Central memory CD8-positive, alpha-beta T cell (primary cell): ENCODE data around the gene ODAD4.

Source experiments
- ATAC-seq: fragments of 150-1000 bp; cut with Tn5 transposase; replicated peaks from 2 replicates; pipeline ENCODE4 v1.10.0; 2022; ENCODE audit warnings: mild to moderate bottlenecking, moderate FRiP score, moderate number of reproducible peaks; ENCODE audit not compliant: poor library complexity, severe bottlenecking; ENCODE audit errors: extremely low read depth
- DNase-seq, 2 donors: peaks; one replicate each; pipeline ENCODE4 v3.0.0; 2021; ENCODE audit warnings: low spot score in 2 of 2
- H3K27ac Mint-ChIP-seq: one replicate; pipeline ENCODE4 v1.8.0; 2022; ENCODE audit warnings: low read depth, mild to moderate bottlenecking, moderate library complexity, mixed read lengths
- H3K27me3 Mint-ChIP-seq: one replicate; pipeline ENCODE4 v1.8.0; 2022; ENCODE audit warnings: mixed read lengths
- H3K36me3 Mint-ChIP-seq: one replicate; pipeline ENCODE4 v1.8.0; 2022; ENCODE audit warnings: mild to moderate bottlenecking, moderate library complexity, mixed read lengths; ENCODE audit not compliant: insufficient read depth
- H3K4me1 Mint-ChIP-seq: one replicate; pipeline ENCODE4 v1.8.0; 2022; ENCODE audit warnings: mixed read lengths
- H3K4me3 Mint-ChIP-seq: one replicate; pipeline ENCODE4 v1.8.0; 2022; ENCODE audit warnings: mild to moderate bottlenecking, moderate library complexity, mixed read lengths
- H3K9me3 Mint-ChIP-seq: one replicate; pipeline ENCODE4 v1.8.0; 2022; ENCODE audit warnings: mixed read lengths

The ODAD4 gene, protein sequence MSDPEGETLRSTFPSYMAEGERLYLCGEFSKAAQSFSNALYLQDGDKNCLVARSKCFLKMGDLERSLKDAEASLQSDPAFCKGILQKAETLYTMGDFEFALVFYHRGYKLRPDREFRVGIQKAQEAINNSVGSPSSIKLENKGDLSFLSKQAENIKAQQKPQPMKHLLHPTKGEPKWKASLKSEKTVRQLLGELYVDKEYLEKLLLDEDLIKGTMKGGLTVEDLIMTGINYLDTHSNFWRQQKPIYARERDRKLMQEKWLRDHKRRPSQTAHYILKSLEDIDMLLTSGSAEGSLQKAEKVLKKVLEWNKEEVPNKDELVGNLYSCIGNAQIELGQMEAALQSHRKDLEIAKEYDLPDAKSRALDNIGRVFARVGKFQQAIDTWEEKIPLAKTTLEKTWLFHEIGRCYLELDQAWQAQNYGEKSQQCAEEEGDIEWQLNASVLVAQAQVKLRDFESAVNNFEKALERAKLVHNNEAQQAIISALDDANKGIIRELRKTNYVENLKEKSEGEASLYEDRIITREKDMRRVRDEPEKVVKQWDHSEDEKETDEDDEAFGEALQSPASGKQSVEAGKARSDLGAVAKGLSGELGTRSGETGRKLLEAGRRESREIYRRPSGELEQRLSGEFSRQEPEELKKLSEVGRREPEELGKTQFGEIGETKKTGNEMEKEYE

DNA sequence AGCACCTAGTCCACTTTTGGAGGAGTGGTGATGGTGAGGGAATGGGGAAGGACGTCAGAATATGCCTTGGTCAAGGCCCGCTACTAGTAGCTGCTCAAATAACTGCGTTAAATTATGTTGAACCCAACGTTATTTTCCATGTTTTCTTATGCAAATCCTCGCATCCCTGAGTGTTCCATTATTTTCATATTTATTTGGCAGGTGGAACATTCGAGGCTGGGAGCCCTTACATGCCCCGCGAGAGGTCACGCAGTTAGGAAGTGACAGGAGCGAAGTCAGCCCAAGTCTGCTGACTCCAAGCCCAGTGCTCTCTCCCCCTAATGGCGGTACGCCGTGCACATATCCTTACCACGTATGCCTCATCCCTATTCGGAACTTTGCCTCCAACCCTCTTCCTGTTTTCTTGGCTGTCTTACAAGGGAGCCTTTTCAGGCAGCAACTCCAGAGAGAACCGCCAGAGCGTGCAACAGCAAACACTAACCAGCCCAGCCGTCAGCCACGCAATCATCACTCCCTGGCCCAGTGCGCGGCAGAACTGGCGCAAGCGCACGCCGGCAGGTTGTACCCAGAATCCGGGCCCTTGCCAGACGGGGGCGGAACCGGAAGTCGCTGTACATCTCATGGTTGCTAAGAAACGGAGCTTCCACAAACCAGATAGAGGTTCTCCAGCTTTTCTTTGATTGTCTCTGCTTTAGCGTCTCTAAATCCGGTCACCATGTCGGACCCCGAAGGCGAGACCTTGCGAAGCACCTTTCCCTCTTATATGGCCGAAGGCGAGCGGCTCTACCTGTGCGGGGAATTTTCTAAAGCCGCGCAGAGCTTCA lies at the start of gene ODAD4:
ODAD4 (plus strand) TSS at position 609 of the 824 bp plus-strand sequence; CDS start at position 716, 107 bp downstream.
- peaks cover 20% of the 10 kb centered on the region for H3K4me1 Mint-ChIP-seq
- peak; percentile 91 to 95 for DNase-seq
- no peaks in the 10 kb centered on the region for H3K27me3 Mint-ChIP-seq

DNA sequence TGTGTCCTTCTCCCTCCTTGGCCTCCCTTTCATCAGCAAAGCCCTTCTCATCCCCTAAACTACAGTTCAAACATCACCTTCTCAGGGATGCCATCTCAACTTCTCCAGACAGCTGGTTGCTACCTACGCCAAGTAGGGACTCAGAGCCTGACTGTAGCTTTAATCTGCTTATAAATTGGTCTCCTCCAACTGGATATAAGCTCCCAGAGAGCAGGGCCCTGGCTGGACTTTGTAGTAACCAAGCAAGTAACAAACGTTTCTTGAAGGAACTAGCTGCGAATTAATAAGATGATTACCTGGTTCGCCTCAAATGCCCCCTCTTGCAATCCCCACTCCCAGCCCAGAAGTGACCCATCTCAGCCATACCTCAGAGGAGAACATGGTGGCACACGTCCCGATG lies 47.7 kb upstream of the ODAD4 start:
- H3K4me1 Mint-ChIP-seq, result no peaks in the 10 kb centered on the region
- no peaks in the 10 kb centered on the region for H3K27me3 Mint-ChIP-seq
- H3K4me3 Mint-ChIP-seq, result no peak overlapping the region
- H3K27ac Mint-ChIP-seq, result no peak overlapping the region
- H3K9me3 Mint-ChIP-seq, result no peaks in the 10 kb centered on the region
- no peak for ATAC-seq
- no peak for DNase-seq
- H3K36me3 Mint-ChIP-seq, result peaks cover 77% of the 10 kb centered on the region

More for the DNA sequence above, at the start of gene ODAD4:
- H3K27ac Mint-ChIP-seq, result peak within 1 kb of the TSS; percentile 95
- H3K9me3 Mint-ChIP-seq, result no peaks in the 10 kb centered on the region
- ATAC-seq, result peak; percentile 98
- H3K36me3 Mint-ChIP-seq, result peaks cover 12% of the 10 kb centered on the region
- peak within 1 kb of the TSS; percentile 88 for H3K4me3 Mint-ChIP-seq

DNA sequence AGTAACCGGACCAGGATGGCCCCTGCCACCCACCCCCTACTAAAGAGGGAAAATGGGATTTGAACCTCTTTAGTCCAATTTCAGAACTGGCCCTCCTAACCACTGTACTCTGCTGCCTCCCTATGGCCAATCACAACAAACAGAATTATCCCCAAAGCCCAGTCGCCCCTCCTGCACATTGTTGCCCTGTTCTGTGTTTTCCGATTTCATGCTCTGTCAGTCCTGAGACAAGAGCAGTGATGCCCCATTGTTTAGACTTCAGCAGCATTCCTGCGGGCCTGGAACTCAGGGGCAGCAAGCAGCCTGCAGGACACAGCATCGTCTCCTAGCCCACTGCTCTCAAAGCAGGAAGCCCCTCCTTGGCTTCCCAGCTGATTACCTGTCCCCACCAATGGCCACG lies 44.7 kb upstream of the ODAD4 start:
- Mint-ChIP-seq H3K36me3 (peaks cover 80% of the 10 kb centered on the region), H3K27me3 (no peaks in the 10 kb centered on the region), H3K27ac (no peak overlapping the region), H3K4me3 (no peak overlapping the region), H3K4me1 (no peaks in the 10 kb centered on the region), H3K9me3 (no peaks in the 10 kb centered on the region)
- no peak for ATAC-seq
- no peak for DNase-seq

DNA sequence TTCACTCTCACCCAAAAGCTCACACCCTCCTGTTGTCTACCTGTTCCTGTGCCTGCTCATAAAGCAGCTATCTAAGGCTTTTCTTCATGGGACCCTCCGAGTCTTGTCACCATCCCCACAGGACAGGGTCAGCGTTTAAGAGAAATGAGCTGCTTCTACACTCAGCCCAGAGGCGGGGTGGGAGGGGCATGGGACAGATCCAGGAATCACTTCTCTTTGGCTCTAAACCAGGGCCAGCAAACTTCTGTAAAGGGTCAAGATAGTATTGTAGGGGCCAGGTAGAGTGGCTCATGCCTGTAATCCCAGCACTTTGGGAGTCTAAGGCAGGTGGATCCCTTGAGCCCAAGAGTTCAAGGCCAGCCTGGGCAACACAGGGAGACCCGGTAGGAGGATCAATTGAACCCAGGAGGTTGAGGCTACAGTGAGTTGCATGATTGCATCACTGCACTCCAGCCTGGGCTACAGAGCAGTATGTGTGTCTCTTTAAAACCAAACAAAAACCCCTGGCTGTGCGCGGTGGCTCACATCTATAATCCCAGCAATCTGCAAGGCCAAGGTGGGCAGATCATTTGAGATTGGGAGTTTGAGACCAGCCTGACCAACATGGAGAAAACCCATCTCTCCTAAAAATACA lies 42.0 kb upstream of the ODAD4 start:
- H3K36me3 Mint-ChIP-seq, result peaks cover 73% of the 10 kb centered on the region

DNA sequence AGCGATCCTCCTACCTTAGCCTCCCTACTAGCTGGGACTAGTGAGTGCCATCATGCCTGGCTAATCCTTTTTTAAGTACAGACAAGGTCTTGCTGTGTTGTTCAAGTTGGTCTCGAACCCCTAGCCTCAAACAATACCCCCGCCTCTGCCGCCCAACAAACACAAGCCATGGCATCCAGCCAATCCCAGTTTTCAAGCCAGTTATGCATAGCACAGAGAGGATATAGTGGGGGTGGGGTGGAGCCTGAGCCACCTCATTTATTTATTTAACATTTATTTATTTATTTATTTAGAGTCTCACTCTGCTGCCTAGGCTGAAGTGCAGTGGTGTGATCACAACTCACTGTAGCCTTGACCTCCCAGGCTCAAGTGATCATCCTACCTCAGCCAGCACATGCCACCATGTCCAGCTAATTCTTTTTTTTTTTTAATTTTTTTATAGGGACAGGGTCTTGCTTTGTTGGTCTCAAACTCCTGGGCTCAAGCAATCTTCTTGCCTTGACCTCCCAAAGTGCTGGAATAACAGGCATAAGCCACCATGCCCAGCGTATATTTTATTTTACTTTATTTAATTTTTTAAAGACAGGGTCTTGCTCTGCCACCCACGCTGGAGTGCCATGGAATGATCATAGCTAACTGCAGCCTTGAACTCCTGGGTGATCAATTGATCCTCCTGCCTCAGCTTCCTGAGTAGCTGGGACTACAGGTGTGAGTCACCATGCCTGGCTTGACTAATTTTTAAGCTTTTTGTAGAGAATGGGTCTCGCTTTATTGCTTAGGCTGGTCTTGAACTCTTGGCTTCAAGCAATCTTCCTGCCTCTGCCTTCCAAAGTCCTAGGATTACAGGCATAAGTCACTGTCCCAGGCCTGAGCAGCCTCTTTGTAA lies 39.0 kb upstream of the ODAD4 start:
- ATAC-seq, result no peak
- no peak overlapping the region for H3K27ac Mint-ChIP-seq
- H3K4me3 Mint-ChIP-seq, result no peak overlapping the region

More for the DNA sequence above, 42.0 kb upstream of the ODAD4 start:
- no peak for DNase-seq
- no peak overlapping the region for H3K27ac Mint-ChIP-seq
- no peak for ATAC-seq
- H3K9me3 Mint-ChIP-seq, result no peaks in the 10 kb centered on the region
- no peak overlapping the region for H3K4me3 Mint-ChIP-seq
- H3K27me3 Mint-ChIP-seq, result no peaks in the 10 kb centered on the region
- no peaks in the 10 kb centered on the region for H3K4me1 Mint-ChIP-seq

DNA sequence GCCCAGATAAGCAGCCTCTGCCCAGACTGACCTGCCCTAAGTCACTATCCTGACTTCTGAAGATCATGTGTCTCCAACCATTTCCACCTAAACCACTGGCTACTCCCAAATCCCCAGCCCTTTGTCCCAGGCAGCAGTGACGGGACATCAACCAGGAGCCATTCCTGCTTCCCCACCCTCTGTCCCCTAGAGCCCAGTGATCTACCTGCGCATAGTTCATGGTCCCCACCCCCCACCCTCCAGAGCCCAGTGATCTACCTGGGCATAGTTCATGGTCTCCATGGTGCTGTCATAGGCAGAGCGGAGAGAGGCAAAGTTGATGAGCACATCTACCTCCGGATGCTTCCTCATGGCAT lies 38.4 kb upstream of the ODAD4 start:
- H3K27me3 Mint-ChIP-seq, result no peaks in the 10 kb centered on the region
- peaks cover 11% of the 10 kb centered on the region for H3K4me1 Mint-ChIP-seq
- H3K4me3 Mint-ChIP-seq, result no peak overlapping the region
- ATAC-seq (no peak), DNase-seq (no peak)
- H3K27ac Mint-ChIP-seq, result no peak overlapping the region
- peaks cover 64% of the 10 kb centered on the region for H3K36me3 Mint-ChIP-seq
- H3K9me3 Mint-ChIP-seq, result no peaks in the 10 kb centered on the region

More for the DNA sequence above, 39.0 kb upstream of the ODAD4 start:
- peaks cover 63% of the 10 kb centered on the region for H3K36me3 Mint-ChIP-seq
- DNase-seq, result no peak
- H3K27me3 Mint-ChIP-seq, result no peaks in the 10 kb centered on the region
- peaks cover 5% of the 10 kb centered on the region for H3K4me1 Mint-ChIP-seq
- H3K9me3 Mint-ChIP-seq, result no peaks in the 10 kb centered on the region

DNA sequence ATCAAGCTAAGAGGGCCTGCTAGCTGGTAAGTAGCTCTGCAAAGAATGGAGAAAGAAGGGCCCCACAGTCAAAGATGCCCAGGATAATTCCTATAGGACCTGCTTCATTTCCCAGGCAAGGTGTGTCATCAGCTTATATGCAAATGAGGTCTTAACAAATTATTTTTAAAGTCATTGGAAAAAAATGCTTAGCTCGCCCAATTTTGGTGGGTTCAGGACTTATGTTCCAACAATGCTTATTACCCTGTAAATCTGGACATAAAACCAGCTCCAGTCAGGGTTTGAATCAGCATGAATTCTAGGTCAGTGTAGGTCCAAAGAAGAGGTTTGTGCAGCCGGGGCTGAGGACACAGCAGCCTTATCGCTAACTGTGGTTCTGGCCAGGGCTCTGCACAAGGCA lies 37.0 kb upstream of the ODAD4 start:
- H3K27me3 Mint-ChIP-seq, result no peaks in the 10 kb centered on the region
- H3K27ac Mint-ChIP-seq, result no peak overlapping the region
- peaks cover 64% of the 10 kb centered on the region for H3K36me3 Mint-ChIP-seq
- peaks cover 13% of the 10 kb centered on the region for H3K4me1 Mint-ChIP-seq
- no peak for ATAC-seq
- H3K4me3 Mint-ChIP-seq, result no peak overlapping the region
- no peaks in the 10 kb centered on the region for H3K9me3 Mint-ChIP-seq
- DNase-seq, result no peak

DNA sequence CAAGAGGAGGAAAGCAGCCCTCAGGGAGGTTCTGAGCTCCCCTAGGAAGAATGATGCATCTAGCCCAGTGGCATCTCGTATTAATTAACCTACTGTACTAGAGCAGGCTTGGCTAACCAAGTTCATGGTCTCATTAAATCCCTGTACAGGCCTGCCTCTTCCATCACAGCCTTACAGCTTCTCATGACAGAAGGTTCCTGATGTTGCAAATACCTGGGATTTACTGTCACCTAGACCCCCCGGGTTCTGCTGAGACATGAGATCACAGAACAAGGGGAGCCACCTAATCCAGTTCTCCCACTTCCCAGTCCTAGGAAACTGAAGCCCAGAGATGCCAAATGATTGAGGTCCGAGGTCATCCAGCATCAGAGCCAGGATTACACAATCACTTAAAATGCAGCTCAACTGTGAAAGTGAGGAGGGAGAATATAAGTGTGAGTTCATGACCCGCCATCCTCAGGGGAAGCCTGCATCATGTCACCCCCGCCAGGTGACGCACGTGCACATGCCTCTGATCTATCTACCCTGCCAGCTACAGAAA lies 35.6 kb upstream of the ODAD4 start:
- H3K27ac Mint-ChIP-seq, result no peak overlapping the region
- H3K27me3 Mint-ChIP-seq, result no peaks in the 10 kb centered on the region
- ATAC-seq (no peak), DNase-seq (no peak)
- H3K4me1 Mint-ChIP-seq, result peaks cover 13% of the 10 kb centered on the region
- H3K4me3 Mint-ChIP-seq, result no peak overlapping the region
- peaks cover 65% of the 10 kb centered on the region for H3K36me3 Mint-ChIP-seq
- H3K9me3 Mint-ChIP-seq, result no peaks in the 10 kb centered on the region

DNA sequence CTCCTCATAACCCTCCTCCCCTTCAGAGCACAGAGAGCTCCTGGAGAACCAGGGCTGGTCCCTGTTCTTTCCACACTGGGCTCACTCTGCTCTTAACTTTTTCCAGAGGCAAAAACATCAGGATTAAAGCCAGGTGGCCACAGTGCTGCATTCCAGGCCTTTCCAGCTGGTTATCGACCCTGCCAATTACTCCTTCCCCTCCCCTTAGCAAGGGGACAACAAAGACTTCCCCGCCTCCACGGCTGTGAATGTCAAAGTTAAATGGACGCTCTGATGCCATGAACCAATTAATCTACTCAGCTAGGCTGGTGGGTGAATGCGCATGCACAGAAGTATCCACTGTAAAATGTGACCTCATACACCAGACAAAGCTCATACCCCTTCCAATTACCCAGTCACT lies 34.8 kb upstream of the ODAD4 start:
- H3K4me3 Mint-ChIP-seq, result no peak overlapping the region
- H3K27ac Mint-ChIP-seq, result peak overlapping the region; percentile 65
- no peaks in the 10 kb centered on the region for H3K27me3 Mint-ChIP-seq
- H3K9me3 Mint-ChIP-seq, result no peaks in the 10 kb centered on the region
- DNase-seq, result no peak
- H3K4me1 Mint-ChIP-seq, result peaks cover 13% of the 10 kb centered on the region
- H3K36me3 Mint-ChIP-seq, result peaks cover 68% of the 10 kb centered on the region
- ATAC-seq, result no peak

DNA sequence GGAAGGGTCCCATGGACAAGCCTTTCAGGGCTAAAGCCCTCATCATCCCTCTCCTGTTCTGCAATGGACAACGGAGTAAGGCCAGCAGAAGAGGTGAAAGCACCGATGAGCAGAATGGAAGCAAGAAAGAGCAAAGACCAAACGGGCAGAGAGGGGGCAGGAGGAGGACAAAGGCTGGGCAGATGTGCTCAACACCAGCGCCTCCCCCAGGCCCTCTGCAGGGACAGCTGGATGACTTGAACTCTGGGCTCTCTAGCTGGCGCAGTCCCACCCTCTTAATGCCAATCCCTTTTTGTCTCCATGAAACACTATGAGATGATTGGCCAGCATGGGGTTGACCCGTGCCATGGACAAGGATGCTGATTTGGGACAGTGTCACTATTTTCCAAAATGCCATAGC lies 33.7 kb upstream of the ODAD4 start:
- Mint-ChIP-seq H3K27me3 (no peaks in the 10 kb centered on the region), H3K27ac (peak overlapping the region; percentile 65), H3K36me3 (peaks cover 71% of the 10 kb centered on the region), H3K4me3 (no peak overlapping the region), H3K9me3 (no peaks in the 10 kb centered on the region), H3K4me1 (peaks cover 13% of the 10 kb centered on the region)
- ATAC-seq, result no peak
- DNase-seq, result no peak

DNA sequence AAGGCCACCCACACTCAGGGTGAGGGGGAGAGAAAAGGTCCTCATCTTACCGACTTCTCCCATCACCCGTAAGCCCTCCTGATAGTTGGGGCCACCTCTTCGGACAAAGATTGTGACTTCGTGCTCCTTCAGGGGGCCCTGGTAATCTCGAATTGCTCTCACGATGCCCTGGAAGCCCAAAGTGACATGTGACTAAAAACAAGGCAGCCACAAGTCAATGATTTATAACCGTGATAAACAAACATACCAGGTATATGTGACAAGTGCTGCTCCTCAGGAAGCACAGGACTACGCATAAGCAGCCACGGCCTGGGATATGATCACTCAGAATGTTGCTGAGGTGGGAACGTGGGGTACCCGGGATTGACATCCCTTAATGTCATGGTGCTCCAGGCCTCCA lies 28.8 kb upstream of the ODAD4 start:
- DNase-seq, result no peak
- ATAC-seq, result no peak
- no peaks in the 10 kb centered on the region for H3K9me3 Mint-ChIP-seq
- no peaks in the 10 kb centered on the region for H3K27me3 Mint-ChIP-seq
- H3K27ac Mint-ChIP-seq, result no peak overlapping the region
- H3K36me3 Mint-ChIP-seq, result peaks cover 65% of the 10 kb centered on the region
- H3K4me3 Mint-ChIP-seq, result no peak overlapping the region
- H3K4me1 Mint-ChIP-seq, result peaks cover 6% of the 10 kb centered on the region
